Coronary artery (tissue), 2 donors: ENCODE data around the gene CCDC8.
A peak's percentile ranks its signal among the peaks of the same experiment; 100 is the strongest.
"Not testable (repeated sequence)": the region's sequence is repeated elsewhere in the genome, so short reads cannot be mapped to it uniquely, and the experiment has no call there.

Experiments used
- DNase-seq: peaks from one replicate; pipeline ENCODE4 v3.0.0-alpha.2; 2017; ENCODE audit warnings: low spot score
- H3K27ac ChIP-seq, 2 donors: fragments of 200-600 bp; sonication (generic); one replicate each; pipeline ENCODE4 v1.5.1; 2016 to 2019
- H3K4me3 ChIP-seq: fragments of 200-600 bp; sonication (generic); 2 replicates; pipeline ENCODE4 v1.5.1; 2016; ENCODE audit warnings: mild to moderate bottlenecking, moderate library complexity
- CTCF ChIP-seq: fragments of 200-600 bp; sonication (generic); IDR thresholded peaks from one replicate; pipeline ENCODE4 v1.5.1; 2019; ENCODE audit warnings: antibody characterized with exemption

Gene CCDC8

GRCh38 chr19:46446021-46446420 is 32.7 kb upstream of the CCDC8 start:
- no peak for TF ChIP-seq CTCF
- DNase-seq = no peak
- H3K27ac ChIP-seq = no peak overlapping the region

GRCh38 chr19:46442808-46443450 is 29.6 kb upstream of the CCDC8 start:
- Histone ChIP-seq H3K27ac (peak overlapping the region; percentile 1 to 59), H3K4me3 (no peak overlapping the region)
- DNase-seq = no peak
- no peak for TF ChIP-seq CTCF

More at GRCh38 chr19:46446021-46446420, 32.7 kb upstream of the CCDC8 start:
- no peak overlapping the region for H3K4me3 ChIP-seq

- Histone ChIP-seq H3K4me3 (no peak overlapping the region), H3K27ac (peak overlapping the region; percentile 1 to 59)
- no peak for DNase-seq
- TF ChIP-seq CTCF = no peak
Measured at GRCh38 chr19:46441866-46442265, 28.5 kb upstream of the CCDC8 start.

GRCh38 chr19:46435689-46436088 is 22.3 kb upstream of the CCDC8 start:
- DNase-seq, H3K27ac ChIP-seq, H3K4me3 ChIP-seq: not testable (repeated sequence)

GRCh38 chr19:46435009-46435408 is 21.6 kb upstream of the CCDC8 start:
- no peak for TF ChIP-seq CTCF
- Histone ChIP-seq H3K4me3 (no peak overlapping the region), H3K27ac (no peak overlapping the region)
- DNase-seq = no peak

- H3K4me3 ChIP-seq, DNase-seq, H3K27ac ChIP-seq: not testable (repeated sequence)
Measured at GRCh38 chr19:46433470-46433869, 20.1 kb upstream of the CCDC8 start.

GRCh38 chr19:46431824-46432223 is 18.5 kb upstream of the CCDC8 start:
- DNase-seq = no peak
- Histone ChIP-seq H3K27ac (no peak overlapping the region), H3K4me3 (no peak overlapping the region)
- no peak for TF ChIP-seq CTCF

GRCh38 chr19:46429999-46430398 is 16.6 kb upstream of the CCDC8 start:
- TF ChIP-seq CTCF = no peak
- DNase-seq = no peak
- Histone ChIP-seq H3K4me3 (no peak overlapping the region), H3K27ac (no peak overlapping the region)
